Cerebellar cortex (tissue), 1 donor: ENCODE measurements around the gene LRRC71.
A peak's percentile ranks its signal among the peaks of the same experiment; 100 is the strongest.

Source experiments
- DNase-seq: peaks from one replicate; pipeline ENCODE4 v3.0.0-alpha.2; 2015; ENCODE audit warnings: low spot score

The LRRC71 gene

GRCh38 chr1:156947127-156947526 lies 26.7 kb downstream of the LRRC71 start:
- DNase-seq: no peak

- DNase-seq: no peak
Measured at GRCh38 chr1:156947818-156948525, 27.5 kb downstream of the LRRC71 start.

GRCh38 chr1:156948708-156949107 lies 28.3 kb downstream of the LRRC71 start:
- no peak for DNase-seq

- DNase-seq: no peak
Measured at GRCh38 chr1:156949127-156949526, 28.7 kb downstream of the LRRC71 start.

- DNase-seq: no peak
Measured at GRCh38 chr1:156951371-156951770, 30.9 kb downstream of the LRRC71 start.

- DNase-seq: no peak
Measured at GRCh38 chr1:156953571-156953970, 33.1 kb downstream of the LRRC71 start.

- no peak for DNase-seq
Measured at GRCh38 chr1:156956333-156956732, 35.9 kb downstream of the LRRC71 start.

- DNase-seq: no peak
Measured at GRCh38 chr1:156957634-156958033, 37.2 kb downstream of the LRRC71 start.

GRCh38 chr1:156958247-156958714 lies 37.8 kb downstream of the LRRC71 start:
- no peak for DNase-seq

- DNase-seq: no peak
Measured at GRCh38 chr1:156959414-156959813, 39.0 kb downstream of the LRRC71 start.

GRCh38 chr1:156959925-156960324 lies 39.5 kb downstream of the LRRC71 start:
- DNase-seq: no peak

GRCh38 chr1:156961709-156962108 lies 41.3 kb downstream of the LRRC71 start:
- peak; percentile 15 for DNase-seq

GRCh38 chr1:156963621-156964020 lies 43.2 kb downstream of the LRRC71 start:
- DNase-seq: no peak

- no peak for DNase-seq
Measured at GRCh38 chr1:156964441-156964840, 44.0 kb downstream of the LRRC71 start.

- DNase-seq: no peak
Measured at GRCh38 chr1:156969496-156969895, 49.1 kb downstream of the LRRC71 start.

- no peak for DNase-seq
Measured at GRCh38 chr1:156970017-156970416, 49.6 kb downstream of the LRRC71 start.

GRCh38 chr1:156973417-156973816 lies 53.0 kb downstream of the LRRC71 start:
- DNase-seq: no peak

GRCh38 chr1:156975084-156975483 lies 54.7 kb downstream of the LRRC71 start:
- DNase-seq: no peak

- no peak for DNase-seq
Measured at GRCh38 chr1:156980551-156980950, 60.1 kb downstream of the LRRC71 start.
